Liver (tissue), 9 donors: Measurements from ENCODE around the gene ARHGAP28. TPM values are rescaled to one million over a fixed set of nuclear protein-coding genes. Genes with fewer than 3 reads are reported as not detected.

ENCODE experiments used
- DNase-seq: peaks from one replicate; pipeline ENCODE4 v3.0.0-alpha.2; 2017; ENCODE audit warnings: low spot score
- H3K27ac ChIP-seq, 2 donors: one replicate each; pipeline ENCODE4 v1.7.0; 2013; ENCODE audit warnings: inconsistent platforms in 2 of 2, low read length in 2 of 2, control low read depth in 1 of 2, low read depth in 1 of 2, mild to moderate bottlenecking in 1 of 2
- H3K27me3 ChIP-seq, 4 donors: one replicate each; pipeline versions ENCODE4 v1.6.1 to v1.7.0; 2013; ENCODE audit warnings: low read length in 3 of 4, inconsistent platforms in 1 of 4, mild to moderate bottlenecking in 1 of 4, moderate library complexity in 1 of 4; ENCODE audit not compliant: control insufficient read depth in 4 of 4, insufficient read depth in 4 of 4
- H3K36me3 ChIP-seq, 4 donors: one replicate each; pipeline versions ENCODE4 v1.6.1 to v1.7.0; 2013; ENCODE audit warnings: low read length in 3 of 4, mild to moderate bottlenecking in 3 of 4, low read depth in 1 of 4, moderate library complexity in 1 of 4; ENCODE audit not compliant: control insufficient read depth in 4 of 4, insufficient read depth in 3 of 4
- H3K4me1 ChIP-seq, 4 donors: one replicate each; pipeline versions ENCODE4 v1.6.1 to v1.7.0; 2013; ENCODE audit warnings: low read length in 3 of 4, mild to moderate bottlenecking in 3 of 4, moderate library complexity in 1 of 4; ENCODE audit not compliant: control insufficient read depth in 4 of 4, insufficient read depth in 4 of 4
- H3K4me3 ChIP-seq, 3 donors: one replicate each; pipeline versions ENCODE4 v1.6.1 to v1.7.0; 2013; ENCODE audit warnings: low read length in 3 of 3, control low read depth in 1 of 3, low read depth in 1 of 3, mild to moderate bottlenecking in 1 of 3
- H3K9ac ChIP-seq, 2 donors: one replicate each; pipeline ENCODE4 v1.7.0; 2013; ENCODE audit warnings: low read length in 2 of 2, mild to moderate bottlenecking in 2 of 2, moderate library complexity in 2 of 2, control low read depth in 1 of 2, low read depth in 1 of 2
- H3K9me3 ChIP-seq, 4 donors: one replicate each; pipeline versions ENCODE4 v1.6.1 to v1.7.0; 2013; ENCODE audit warnings: low read length in 3 of 4; ENCODE audit not compliant: control insufficient read depth in 4 of 4
- EGR1 ChIP-seq, 2 donors: IDR thresholded peaks; 2 replicates each; pipeline ENCODE4 v1.6.1; 2016 to 2018; ENCODE audit warnings: antibody characterized with exemption in 2 of 2, low read depth in 2 of 2
- FOXA1 ChIP-seq: IDR thresholded peaks from 2 replicates; pipeline ENCODE4 v1.6.1; 2016; ENCODE audit warnings: antibody characterized with exemption
- FOXA2 ChIP-seq: IDR thresholded peaks from 2 replicates; pipeline ENCODE4 v1.6.1; 2016; ENCODE audit warnings: antibody characterized with exemption
- GABPA ChIP-seq, 2 donors: IDR thresholded peaks in 1 of 2; conservative IDR thresholded peaks in 1 of 2; 2 replicates each; pipeline ENCODE4 v1.6.1; 2016; ENCODE audit warnings: antibody characterized with exemption in 2 of 2, mild to moderate bottlenecking in 1 of 2, moderate library complexity in 1 of 2
- HNF4A ChIP-seq, 2 donors: conservative IDR thresholded peaks; 2 replicates each; pipeline ENCODE4 v1.6.1; 2016; ENCODE audit warnings: antibody characterized with exemption in 2 of 2, mild to moderate bottlenecking in 2 of 2
- JUND ChIP-seq, 2 donors: IDR thresholded peaks; 2 replicates each; pipeline ENCODE4 v1.6.1; 2016; ENCODE audit warnings: antibody characterized with exemption in 2 of 2
- NR2F2 ChIP-seq: IDR thresholded peaks from 2 replicates; pipeline ENCODE4 v1.6.1; 2016; ENCODE audit warnings: antibody characterized with exemption
- RAD21 ChIP-seq, 2 donors: IDR thresholded peaks; 2 replicates each; pipeline ENCODE4 v1.6.1; 2016; ENCODE audit warnings: antibody characterized with exemption in 2 of 2, mild to moderate bottlenecking in 2 of 2
- RXRA ChIP-seq, 2 donors: IDR thresholded peaks; 2 replicates each; pipeline ENCODE4 v1.6.1; 2017 to 2018; ENCODE audit warnings: antibody characterized with exemption in 2 of 2, mild to moderate bottlenecking in 1 of 2
- YY1 ChIP-seq: IDR thresholded peaks from 2 replicates; pipeline ENCODE4 v1.6.1; 2016; ENCODE audit warnings: antibody characterized with exemption, mild to moderate bottlenecking
- WGBS: extraction: QIAGEN DNeasy Blood & Tissue Kit; methylation state at CpG from one replicate; pipeline ENCODE4 v1.1.7; 2013; 5-methylcytosine and 5-hydroxymethylcytosine counted together
- polyA plus RNA-seq, 2 donors: library from polyadenylated mRNA; stranded (reverse) in 1 of 2; unstranded in 1 of 2; fragments of 200-250 nt in 1 of 2; fragments of >200 nt in 1 of 2; fragmentation: Nextera tagmentation in 1 of 2; extraction: Ambion mirVana in 1 of 2; gene quantifications; one replicate each; pipeline versions ENCODE4 v1.2.1 to v1.2.3, GENCODE V29; 2013 to 2015
- total RNA-seq, 2 donors: library from RNA; depleted of rRNA; stranded (reverse); fragments of >200 nt; gene quantifications; one replicate each; pipeline ENCODE4 v1.2.3, GENCODE V29; 2014
- TF ChIP-seq, protein P1 (sequence below): IDR thresholded peaks from 2 replicates; pipeline ENCODE4 v1.6.1; 2016; ENCODE audit warnings: antibody characterized with exemption, mild to moderate bottlenecking
- TF ChIP-seq, protein P2 (sequence below): IDR thresholded peaks from 2 replicates; pipeline ENCODE4 v1.6.1; 2016; ENCODE audit warnings: antibody characterized with exemption
- TF ChIP-seq, protein P3 (sequence below): IDR thresholded peaks from 2 replicates; pipeline ENCODE4 v1.6.1; 2016; ENCODE audit warnings: antibody characterized with exemption
- TF ChIP-seq, protein P4 (sequence below): IDR thresholded peaks from 2 replicates; pipeline ENCODE4 v1.6.1; 2016; ENCODE audit warnings: antibody characterized with exemption
- donor health status: healthy.
- donor health status: healthy.
- donor health status: healthy.
- donor health status: healthy.
- donor health status: healthy.

The ARHGAP28 gene
- total and polyA plus RNA-seq, 4 donors, result 0.14 to 2.1 (median 0.69) TPM

DNA sequence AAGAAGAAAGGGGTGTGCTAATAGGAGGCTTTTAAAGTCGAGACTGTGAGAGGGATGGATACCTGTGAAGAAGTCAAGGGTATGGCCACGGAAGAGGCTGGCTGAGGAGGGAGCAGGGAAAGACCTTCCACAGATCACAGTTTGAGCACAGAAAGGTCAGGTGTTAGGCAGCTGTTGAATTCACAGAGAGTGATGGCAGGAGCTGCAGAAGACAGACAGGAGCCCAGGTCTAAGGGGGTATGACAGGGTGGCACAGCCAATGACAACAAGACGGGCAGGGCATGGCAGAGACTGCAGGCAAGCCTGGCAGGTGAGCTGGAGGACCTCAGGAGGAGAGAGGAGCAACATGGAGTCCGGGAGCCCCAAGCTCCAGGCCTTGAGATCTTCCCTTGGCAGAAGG lies 225.0 kb downstream of the ARHGAP28 start:
- Histone ChIP-seq H3K4me1 (no peaks in the 10 kb centered on the region), H3K9me3 (peaks cover 0 to 2% (median 0%) of the 10 kb centered on the region in 4 donors), H3K4me3 (no peak overlapping the region), H3K36me3 (no peaks in the 10 kb centered on the region), H3K27me3 (peaks cover 0 to 2% (median 0%) of the 10 kb centered on the region in 4 donors), H3K9ac (no peak overlapping the region), H3K27ac (no peak overlapping the region)
- no peak for TF ChIP-seq HNF4A (conservative IDR thresholded peaks at IDR 0.05)
- TF ChIP-seq FOXA1, result no peak
- TF ChIP-seq RXRA (IDR thresholded peaks at IDR 0.05), result no peak
- TF ChIP-seq, protein P1, sequence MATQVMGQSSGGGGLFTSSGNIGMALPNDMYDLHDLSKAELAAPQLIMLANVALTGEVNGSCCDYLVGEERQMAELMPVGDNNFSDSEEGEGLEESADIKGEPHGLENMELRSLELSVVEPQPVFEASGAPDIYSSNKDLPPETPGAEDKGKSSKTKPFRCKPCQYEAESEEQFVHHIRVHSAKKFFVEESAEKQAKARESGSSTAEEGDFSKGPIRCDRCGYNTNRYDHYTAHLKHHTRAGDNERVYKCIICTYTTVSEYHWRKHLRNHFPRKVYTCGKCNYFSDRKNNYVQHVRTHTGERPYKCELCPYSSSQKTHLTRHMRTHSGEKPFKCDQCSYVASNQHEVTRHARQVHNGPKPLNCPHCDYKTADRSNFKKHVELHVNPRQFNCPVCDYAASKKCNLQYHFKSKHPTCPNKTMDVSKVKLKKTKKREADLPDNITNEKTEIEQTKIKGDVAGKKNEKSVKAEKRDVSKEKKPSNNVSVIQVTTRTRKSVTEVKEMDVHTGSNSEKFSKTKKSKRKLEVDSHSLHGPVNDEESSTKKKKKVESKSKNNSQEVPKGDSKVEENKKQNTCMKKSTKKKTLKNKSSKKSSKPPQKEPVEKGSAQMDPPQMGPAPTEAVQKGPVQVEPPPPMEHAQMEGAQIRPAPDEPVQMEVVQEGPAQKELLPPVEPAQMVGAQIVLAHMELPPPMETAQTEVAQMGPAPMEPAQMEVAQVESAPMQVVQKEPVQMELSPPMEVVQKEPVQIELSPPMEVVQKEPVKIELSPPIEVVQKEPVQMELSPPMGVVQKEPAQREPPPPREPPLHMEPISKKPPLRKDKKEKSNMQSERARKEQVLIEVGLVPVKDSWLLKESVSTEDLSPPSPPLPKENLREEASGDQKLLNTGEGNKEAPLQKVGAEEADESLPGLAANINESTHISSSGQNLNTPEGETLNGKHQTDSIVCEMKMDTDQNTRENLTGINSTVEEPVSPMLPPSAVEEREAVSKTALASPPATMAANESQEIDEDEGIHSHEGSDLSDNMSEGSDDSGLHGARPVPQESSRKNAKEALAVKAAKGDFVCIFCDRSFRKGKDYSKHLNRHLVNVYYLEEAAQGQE, result no peak
- no peak for TF ChIP-seq GABPA (IDR thresholded peaks at IDR 0.05 in 1 of 2, conservative IDR thresholded peaks at IDR 0.05 in 1 of 2)
- TF ChIP-seq EGR1 (IDR thresholded peaks at IDR 0.05; ENCODE audit: low read depth in 2 of 2), result no peak
- TF ChIP-seq, protein P2, sequence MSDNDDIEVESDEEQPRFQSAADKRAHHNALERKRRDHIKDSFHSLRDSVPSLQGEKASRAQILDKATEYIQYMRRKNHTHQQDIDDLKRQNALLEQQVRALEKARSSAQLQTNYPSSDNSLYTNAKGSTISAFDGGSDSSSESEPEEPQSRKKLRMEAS, result no peak
- TF ChIP-seq FOXA2, result no peak
- TF ChIP-seq YY1, result no peak
- TF ChIP-seq RAD21 (IDR thresholded peaks at IDR 0.05), result no peak
- no peak for DNase-seq
- 79% methylated on average over 4 of the region's 4 CpGs for WGBS

DNA sequence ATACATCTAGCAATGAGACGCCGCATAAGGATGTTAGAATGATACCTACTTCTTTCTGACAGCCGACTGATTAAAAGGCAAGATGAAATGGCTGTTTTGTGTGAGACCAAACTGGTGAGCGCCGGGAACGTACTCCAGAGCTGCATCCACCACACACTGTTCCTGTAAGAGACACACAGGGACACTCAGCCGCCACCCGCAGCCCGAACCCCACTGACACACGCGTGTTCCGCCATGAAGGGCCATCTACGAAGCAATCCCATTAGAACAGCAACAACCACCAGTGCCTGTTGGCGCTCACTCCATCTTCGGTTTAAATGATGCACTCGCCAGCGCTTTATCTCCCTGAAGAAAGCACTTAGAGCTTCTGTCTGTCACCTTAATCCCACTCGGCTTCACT lies 225.8 kb downstream of the ARHGAP28 start:
- Histone ChIP-seq H3K36me3 (no peaks in the 10 kb centered on the region), H3K27me3 (peaks cover 0 to 2% (median 0%) of the 10 kb centered on the region in 4 donors), H3K4me3 (no peak overlapping the region), H3K9ac (no peak overlapping the region), H3K27ac (no peak overlapping the region), H3K9me3 (peaks cover 0 to 2% (median 0%) of the 10 kb centered on the region in 4 donors), H3K4me1 (no peaks in the 10 kb centered on the region)
- TF ChIP-seq, protein P1, result no peak
- TF ChIP-seq HNF4A (conservative IDR thresholded peaks at IDR 0.05), result no peak
- no peak for TF ChIP-seq YY1
- TF ChIP-seq NR2F2, result no peak
- TF ChIP-seq, protein P2, result no peak
- TF ChIP-seq, protein P3, sequence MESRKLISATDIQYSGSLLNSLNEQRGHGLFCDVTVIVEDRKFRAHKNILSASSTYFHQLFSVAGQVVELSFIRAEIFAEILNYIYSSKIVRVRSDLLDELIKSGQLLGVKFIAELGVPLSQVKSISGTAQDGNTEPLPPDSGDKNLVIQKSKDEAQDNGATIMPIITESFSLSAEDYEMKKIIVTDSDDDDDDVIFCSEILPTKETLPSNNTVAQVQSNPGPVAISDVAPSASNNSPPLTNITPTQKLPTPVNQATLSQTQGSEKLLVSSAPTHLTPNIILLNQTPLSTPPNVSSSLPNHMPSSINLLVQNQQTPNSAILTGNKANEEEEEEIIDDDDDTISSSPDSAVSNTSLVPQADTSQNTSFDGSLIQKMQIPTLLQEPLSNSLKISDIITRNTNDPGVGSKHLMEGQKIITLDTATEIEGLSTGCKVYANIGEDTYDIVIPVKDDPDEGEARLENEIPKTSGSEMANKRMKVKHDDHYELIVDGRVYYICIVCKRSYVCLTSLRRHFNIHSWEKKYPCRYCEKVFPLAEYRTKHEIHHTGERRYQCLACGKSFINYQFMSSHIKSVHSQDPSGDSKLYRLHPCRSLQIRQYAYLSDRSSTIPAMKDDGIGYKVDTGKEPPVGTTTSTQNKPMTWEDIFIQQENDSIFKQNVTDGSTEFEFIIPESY, result no peak
- TF ChIP-seq, protein P4, sequence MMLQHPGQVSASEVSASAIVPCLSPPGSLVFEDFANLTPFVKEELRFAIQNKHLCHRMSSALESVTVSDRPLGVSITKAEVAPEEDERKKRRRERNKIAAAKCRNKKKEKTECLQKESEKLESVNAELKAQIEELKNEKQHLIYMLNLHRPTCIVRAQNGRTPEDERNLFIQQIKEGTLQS, result no peak
- TF ChIP-seq JUND (IDR thresholded peaks at IDR 0.05), result no peak
- no peak for DNase-seq
- WGBS, result 96% methylated on average over 18 of the region's 18 CpGs
